ENCODE results near the gene ROBO2.

The ROBO2 gene

DNA sequence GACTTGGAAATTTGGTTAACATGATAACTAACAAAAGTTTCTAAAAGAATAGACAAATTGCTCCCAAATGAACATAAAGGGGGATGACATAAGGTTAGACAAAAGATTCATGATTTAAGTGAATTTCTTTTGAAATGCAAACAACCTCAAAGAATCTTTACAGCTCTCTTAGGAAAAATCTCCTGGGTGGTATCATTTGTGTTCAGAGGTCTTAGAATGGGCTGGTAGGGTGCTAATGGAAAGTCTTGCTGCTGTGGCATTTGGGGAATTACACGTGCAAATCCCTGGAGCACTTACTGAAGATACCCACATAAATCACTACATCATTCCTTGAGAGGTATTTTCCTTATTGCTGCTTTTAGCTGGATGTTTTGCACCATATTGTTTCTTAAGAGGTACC lies 14.4 kb upstream of the ROBO2 start:
- no peak for TF ChIP-seq ZFX (IDR thresholded peaks at IDR 0.05)
- TF ChIP-seq CTCF (conservative IDR thresholded peaks at IDR 0.05), result no peak

GRCh38 chr3:77026904-77027634 lies 12.8 kb upstream of the ROBO2 start:
- H3K27ac ChIP-seq, result no peak overlapping the region
- TF ChIP-seq ZFX (IDR thresholded peaks at IDR 0.05) (no peak), CTCF (conservative IDR thresholded peaks at IDR 0.05) (no peak)

More for the DNA sequence above, 14.4 kb upstream of the ROBO2 start:
- no peak overlapping the region for H3K27ac ChIP-seq

DNA sequence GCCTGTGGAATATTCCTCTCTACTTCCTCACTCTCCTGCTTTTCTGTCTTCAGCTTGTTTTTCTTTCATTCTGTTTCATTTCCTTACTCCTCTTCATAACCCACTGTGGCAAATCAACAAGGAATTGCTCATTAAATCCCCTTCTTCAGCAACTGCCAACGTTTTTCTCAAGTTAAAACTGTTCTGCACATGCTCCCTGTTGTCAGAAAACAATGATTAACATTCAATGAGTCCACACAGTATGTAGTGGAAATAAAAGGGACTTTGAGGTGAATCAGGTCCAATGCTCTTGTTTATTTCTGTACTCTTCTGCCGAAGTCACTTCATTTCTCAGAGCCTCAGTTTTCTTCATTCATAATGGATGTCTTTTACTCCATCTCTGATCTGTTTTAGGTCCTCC lies 11.9 kb upstream of the ROBO2 start:
- H3K27ac ChIP-seq, result no peak overlapping the region
- TF ChIP-seq CTCF (conservative IDR thresholded peaks at IDR 0.05), result no peak
- TF ChIP-seq ZFX (IDR thresholded peaks at IDR 0.05), result no peak

- no peak for TF ChIP-seq ZFX (IDR thresholded peaks at IDR 0.05)
- TF ChIP-seq CTCF (conservative IDR thresholded peaks at IDR 0.05), result peak; percentile 73
- no peak overlapping the region for H3K27ac ChIP-seq
Observed at GRCh38 chr3:77038468-77038929, 1.4 kb upstream of the ROBO2 start.

- H3K27ac ChIP-seq, result no peak overlapping the region
Observed at GRCh38 chr3:77038930-77039605, 831 bp upstream of the ROBO2 start.

DNA sequence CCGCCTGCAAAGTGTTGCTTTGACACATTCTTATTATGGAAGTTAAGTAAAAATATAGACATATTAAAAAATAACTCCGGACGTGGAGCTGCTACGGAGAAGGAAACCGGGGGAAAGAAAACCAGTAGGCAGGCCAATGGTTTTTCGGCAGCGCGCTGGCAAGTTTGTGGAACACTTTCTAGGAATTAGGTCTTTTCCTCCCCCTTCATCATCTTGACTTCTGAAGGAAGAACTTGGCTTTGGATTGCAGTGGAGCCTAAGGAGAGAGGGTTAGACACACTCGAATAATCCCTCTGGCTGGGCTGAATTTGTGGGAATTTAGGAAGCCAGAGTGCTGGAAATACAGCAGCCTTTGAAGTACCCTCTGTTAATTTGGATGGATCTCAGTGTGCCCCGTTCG lies 317 bp downstream of the ROBO2 start:
- no peak overlapping the region for H3K27ac ChIP-seq
- TF ChIP-seq CTCF (conservative IDR thresholded peaks at IDR 0.05) (no peak), ZFX (IDR thresholded peaks at IDR 0.05) (no peak)

More at GRCh38 chr3:77038930-77039605, 831 bp upstream of the ROBO2 start:
- no peak for TF ChIP-seq ZFX (IDR thresholded peaks at IDR 0.05)
- no peak for TF ChIP-seq CTCF (conservative IDR thresholded peaks at IDR 0.05)
